Subcutaneous abdominal adipose tissue (tissue), 5 donors: ENCODE measurements around the gene NPTX2.

ENCODE experiments used
- H3K27ac ChIP-seq: one replicate; pipeline ENCODE4 v1.7.0; 2013; ENCODE audit warnings: low read depth, mild to moderate bottlenecking, inconsistent platforms, low read length, moderate library complexity
- H3K27me3 ChIP-seq, 5 donors: one replicate each; pipeline ENCODE4 v1.7.0; 2013; ENCODE audit warnings: low read length in 5 of 5, inconsistent platforms in 1 of 5; ENCODE audit not compliant: control insufficient read depth in 5 of 5, insufficient read depth in 4 of 5
- H3K36me3 ChIP-seq, 5 donors: one replicate each; pipeline ENCODE4 v1.7.0; 2013; ENCODE audit warnings: low read length in 5 of 5; ENCODE audit not compliant: control insufficient read depth in 5 of 5, insufficient read depth in 5 of 5
- H3K4me1 ChIP-seq, 5 donors: one replicate each; pipeline ENCODE4 v1.7.0; 2013; ENCODE audit warnings: low read length in 5 of 5, mild to moderate bottlenecking in 3 of 5, moderate library complexity in 1 of 5; ENCODE audit not compliant: control insufficient read depth in 5 of 5, insufficient read depth in 5 of 5
- H3K4me3 ChIP-seq, 5 donors: one replicate each; pipeline ENCODE4 v1.7.0; 2013; ENCODE audit warnings: low read length in 5 of 5, low read depth in 1 of 5
- H3K9ac ChIP-seq, 5 donors: one replicate each; pipeline ENCODE4 v1.7.0; 2013; ENCODE audit warnings: low read length in 5 of 5, mild to moderate bottlenecking in 4 of 5, moderate library complexity in 3 of 5
- H3K9me3 ChIP-seq, 5 donors: one replicate each; pipeline ENCODE4 v1.7.0; 2013; ENCODE audit warnings: low read length in 5 of 5; ENCODE audit not compliant: control insufficient read depth in 5 of 5
- donor health status: healthy.
- donor health status: healthy.
- donor health status: healthy.
- donor health status: healthy.
- donor health status: healthy.

The NPTX2 gene

GRCh38 chr7:98669329-98670000 is 52.4 kb downstream of the NPTX2 start:
- Histone ChIP-seq H3K27me3 (peaks cover 0 to 13% (median 10%) of the 10 kb centered on the region in 5 donors), H3K9ac (no peak overlapping the region), H3K4me1 (no peaks in the 10 kb centered on the region), H3K27ac (no peak overlapping the region), H3K4me3 (no peak overlapping the region), H3K36me3 (no peaks in the 10 kb centered on the region), H3K9me3 (peaks cover 10 to 29% (median 20%) of the 10 kb centered on the region in 5 donors)

- H3K27ac ChIP-seq: no peak overlapping the region
- H3K27me3 ChIP-seq: peaks cover 0 to 13% (median 10%) of the 10 kb centered on the region in 5 donors
- H3K36me3 ChIP-seq: no peaks in the 10 kb centered on the region
- H3K4me1 ChIP-seq: no peaks in the 10 kb centered on the region
- H3K9me3 ChIP-seq: peaks cover 10 to 25% (median 19%) of the 10 kb centered on the region in 5 donors
- H3K9ac ChIP-seq: no peak overlapping the region
- H3K4me3 ChIP-seq: no peak overlapping the region
Measured at GRCh38 chr7:98670186-98670585, 53.1 kb downstream of the NPTX2 start.

- Histone ChIP-seq H3K27ac (no peak overlapping the region), H3K9me3 (peaks cover 10 to 25% (median 19%) of the 10 kb centered on the region in 5 donors), H3K9ac (no peak overlapping the region), H3K4me3 (no peak overlapping the region), H3K27me3 (peaks cover 0 to 11% (median 10%) of the 10 kb centered on the region in 5 donors), H3K36me3 (no peaks in the 10 kb centered on the region), H3K4me1 (no peaks in the 10 kb centered on the region)
Measured at GRCh38 chr7:98671733-98672331, 54.7 kb downstream of the NPTX2 start.

GRCh38 chr7:98674461-98674860 is 57.4 kb downstream of the NPTX2 start:
- no peak overlapping the region for H3K4me3 ChIP-seq
- peaks cover 13 to 29% (median 23%) of the 10 kb centered on the region in 5 donors for H3K9me3 ChIP-seq
- H3K27ac ChIP-seq: no peak overlapping the region
- H3K9ac ChIP-seq: no peak overlapping the region
- H3K27me3 ChIP-seq: peaks cover 0 to 6% (median 0%) of the 10 kb centered on the region in 5 donors
- no peaks in the 10 kb centered on the region for H3K4me1 ChIP-seq
- no peaks in the 10 kb centered on the region for H3K36me3 ChIP-seq

GRCh38 chr7:98674881-98675280 is 57.8 kb downstream of the NPTX2 start:
- Histone ChIP-seq H3K4me3 (no peak overlapping the region), H3K9me3 (peaks cover 13 to 29% (median 23%) of the 10 kb centered on the region in 5 donors), H3K27ac (no peak overlapping the region), H3K9ac (no peak overlapping the region), H3K27me3 (peaks cover 0 to 6% (median 0%) of the 10 kb centered on the region in 5 donors), H3K4me1 (no peaks in the 10 kb centered on the region), H3K36me3 (no peaks in the 10 kb centered on the region)

- Histone ChIP-seq H3K27me3 (peaks cover 0 to 4% (median 0%) of the 10 kb centered on the region in 5 donors), H3K9me3 (peaks cover 5 to 13% (median 11%) of the 10 kb centered on the region in 5 donors), H3K27ac (no peak overlapping the region), H3K36me3 (no peaks in the 10 kb centered on the region), H3K9ac (no peak overlapping the region), H3K4me3 (no peak overlapping the region), H3K4me1 (no peaks in the 10 kb centered on the region)
Measured at GRCh38 chr7:98678215-98678614, 61.1 kb downstream of the NPTX2 start.
